NCI-H1048 (cell line): Measurements from ENCODE around the gene DLK2.
"Not testable (repeated sequence)": the region's sequence is repeated elsewhere in the genome, so short reads cannot be mapped to it uniquely, and the experiment has no call there.

Source experiments
- DNase-seq: peaks from one replicate; lab custom pipeline; 2025; lab: John Stamatoyannopoulos, UW

Gene DLK2

GRCh38 chr6:43426928-43427405, 28.4 kb downstream of the DLK2 start:
- no peak for DNase-seq

GRCh38 chr6:43425083-43425482, 30.3 kb downstream of the DLK2 start:
- not testable (repeated sequence) for DNase-seq

- no peak for DNase-seq
These were observed 33.5 kb downstream of the DLK2 start for GRCh38 chr6:43421831-43422230.

GRCh38 chr6:43420012-43420709, 35.2 kb downstream of the DLK2 start:
- no peak for DNase-seq

GRCh38 chr6:43416935-43417334, 38.4 kb downstream of the DLK2 start:
- DNase-seq: no peak

GRCh38 chr6:43415275-43415674, 40.1 kb downstream of the DLK2 start:
- not testable (repeated sequence) for DNase-seq

GRCh38 chr6:43413002-43413401, 42.3 kb downstream of the DLK2 start:
- no peak for DNase-seq

GRCh38 chr6:43412541-43412940, 42.8 kb downstream of the DLK2 start:
- no peak for DNase-seq

GRCh38 chr6:43410776-43411175, 44.6 kb downstream of the DLK2 start:
- not testable (repeated sequence) for DNase-seq

- DNase-seq: no peak
These were observed 47.1 kb downstream of the DLK2 start for GRCh38 chr6:43408259-43408658.

GRCh38 chr6:43407296-43407695, 48.1 kb downstream of the DLK2 start:
- DNase-seq: no peak

GRCh38 chr6:43405354-43405753, 50.0 kb downstream of the DLK2 start:
- DNase-seq: no peak

GRCh38 chr6:43402820-43403219, 52.5 kb downstream of the DLK2 start:
- no peak for DNase-seq

- DNase-seq: no peak
These were observed 53.6 kb downstream of the DLK2 start for GRCh38 chr6:43401730-43402129.
